Thoracic aorta (tissue), 2 donors: Measurements from ENCODE around the gene UVSSA. TPM values are rescaled to one million over a fixed set of nuclear protein-coding genes. Genes with fewer than 3 reads are reported as not detected.

Source experiments
- ATAC-seq: fragments of 150-250 bp; one replicate; pipeline ENCODE4 v1.8.0; 2017; ENCODE audit warnings: low read depth; ENCODE audit not compliant: insufficient number of reproducible peaks, low FRiP score
- DNase-seq: peaks from one replicate; pipeline ENCODE4 v3.0.0-alpha.2; 2020; ENCODE audit warnings: low spot score
- H3K27ac ChIP-seq, 2 donors: fragments of 200-600 bp; sonication (generic); 1 replicate in 1 of 2; 2 replicates in 1 of 2; pipeline ENCODE4 v1.5.1; 2016; ENCODE audit warnings: mild to moderate bottlenecking in 2 of 2, moderate library complexity in 2 of 2
- H3K27me3 ChIP-seq: fragments of 200-600 bp; sonication (generic); replicated peaks from 2 replicates; pipeline ENCODE4 v1.6.0; 2016; ENCODE audit warnings: mild to moderate bottlenecking; ENCODE audit not compliant: insufficient read depth
- H3K36me3 ChIP-seq: fragments of 200-600 bp; sonication (generic); one replicate; pipeline ENCODE4 v1.5.1; 2016
- H3K4me1 ChIP-seq, 2 donors: fragments of 200-600 bp; sonication (generic); 1 replicate in 1 of 2; 2 replicates in 1 of 2; pipeline versions ENCODE4 v1.5.1 to v1.6.0; 2016; ENCODE audit warnings: low read depth in 2 of 2, mild to moderate bottlenecking in 1 of 2; ENCODE audit not compliant: control insufficient read depth in 1 of 2
- H3K4me3 ChIP-seq: fragments of 200-600 bp; sonication (generic); 2 replicates; pipeline ENCODE4 v1.5.1; 2016; ENCODE audit warnings: mild to moderate bottlenecking
- H3K9me3 ChIP-seq: fragments of 200-600 bp; sonication (generic); 2 replicates; pipeline ENCODE4 v1.5.1; 2016
- CTCF ChIP-seq: fragments of 200-600 bp; sonication (generic); IDR thresholded peaks from one replicate; pipeline ENCODE4 v1.5.1; 2019; ENCODE audit warnings: antibody characterized with exemption
- total RNA-seq, 2 donors: library from RNA; depleted of rRNA; stranded (reverse); fragments of >200 nt; gene quantifications; one replicate each; pipeline versions ENCODE4 v1.1.0 to v1.2.3, GENCODE V29; 2016

UVSSA gene
- total RNA-seq, 2 donors from 2014 or later = 23.3 to 29.0 TPM

GRCh38 chr4:1360423-1361283 is 13.6 kb downstream of the UVSSA start:
- peaks cover 12% of the 10 kb centered on the region for H3K36me3 ChIP-seq
- H3K9me3 ChIP-seq = no peaks in the 10 kb centered on the region
- DNase-seq (no peak), ATAC-seq (no peak)
- H3K4me3 ChIP-seq = no peak overlapping the region
- no peaks in the 10 kb centered on the region for H3K4me1 ChIP-seq
- no peaks in the 10 kb centered on the region for H3K27me3 ChIP-seq
- H3K27ac ChIP-seq = no peak overlapping the region
- TF ChIP-seq CTCF = no peak

GRCh38 chr4:1361431-1361830 is 14.4 kb downstream of the UVSSA start:
- no peaks in the 10 kb centered on the region for H3K4me1 ChIP-seq
- TF ChIP-seq CTCF = no peak
- no peak overlapping the region for H3K27ac ChIP-seq
- H3K36me3 ChIP-seq = peaks cover 11% of the 10 kb centered on the region
- H3K9me3 ChIP-seq = no peaks in the 10 kb centered on the region
- DNase-seq = no peak
- H3K4me3 ChIP-seq = no peak overlapping the region
- no peak for ATAC-seq
- no peaks in the 10 kb centered on the region for H3K27me3 ChIP-seq

GRCh38 chr4:1362046-1362445 is 15.0 kb downstream of the UVSSA start:
- Histone ChIP-seq H3K9me3 (no peaks in the 10 kb centered on the region), H3K4me3 (no peak overlapping the region), H3K27me3 (no peaks in the 10 kb centered on the region), H3K36me3 (peaks cover 11% of the 10 kb centered on the region), H3K27ac (no peak overlapping the region), H3K4me1 (no peaks in the 10 kb centered on the region)
- ATAC-seq (no peak), DNase-seq (no peak)
- TF ChIP-seq CTCF = no peak

GRCh38 chr4:1362521-1362920 is 15.5 kb downstream of the UVSSA start:
- Histone ChIP-seq H3K27me3 (no peaks in the 10 kb centered on the region), H3K4me3 (no peak overlapping the region), H3K36me3 (peaks cover 14% of the 10 kb centered on the region), H3K9me3 (no peaks in the 10 kb centered on the region), H3K27ac (no peak overlapping the region), H3K4me1 (no peaks in the 10 kb centered on the region)
- no peak for ATAC-seq
- TF ChIP-seq CTCF = no peak
- DNase-seq = no peak

- H3K27me3 ChIP-seq = no peaks in the 10 kb centered on the region
- no peak overlapping the region for H3K27ac ChIP-seq
- no peak for TF ChIP-seq CTCF
- no peaks in the 10 kb centered on the region for H3K4me1 ChIP-seq
- no peak for ATAC-seq
- H3K36me3 ChIP-seq = peaks cover 14% of the 10 kb centered on the region
- H3K9me3 ChIP-seq = no peaks in the 10 kb centered on the region
- H3K4me3 ChIP-seq = no peak overlapping the region
- DNase-seq = no peak
These were observed 16.5 kb downstream of the UVSSA start for GRCh38 chr4:1363513-1363912.
